DOHH2 (cell line): ENCODE measurements around the gene MSMB.

Source experiments
- CTCF ChIP-seq: fragments of 200-600 bp; sonication (generic); IDR thresholded peaks from one replicate; pipeline ENCODE4 v1.5.1; 2014; ENCODE audit warnings: antibody characterized with exemption, mild to moderate bottlenecking, low read depth, low read length; ENCODE audit not compliant: poor library complexity, severe bottlenecking
- EZH2phosphoT487 ChIP-seq: fragments of 200-600 bp; sonication (generic); IDR thresholded peaks from 2 replicates; pipeline ENCODE4 v1.6.1; 2017; ENCODE audit warnings: borderline replicate concordance, mild to moderate bottlenecking, antibody characterized with exemption, low read length, moderate library complexity, mixed read lengths

DNA sequence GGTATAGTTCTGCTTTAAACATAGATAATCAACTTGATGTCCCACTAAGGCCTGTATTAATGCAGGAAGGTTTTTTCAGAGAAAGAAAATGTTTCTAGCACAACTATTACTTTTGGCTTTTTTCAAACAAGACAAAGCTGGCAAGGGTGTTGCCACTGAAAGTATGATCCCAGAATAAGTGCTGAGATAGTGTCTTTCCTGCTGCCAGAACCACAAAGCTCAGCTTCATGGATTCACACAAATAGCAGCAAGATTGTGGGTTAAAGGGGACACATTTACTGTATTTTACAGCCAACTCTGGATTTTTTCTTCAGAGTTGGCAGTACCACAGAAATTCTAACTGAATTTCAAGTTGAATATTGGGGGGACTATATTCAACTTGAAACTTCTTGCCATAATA lies 20.0 kb downstream of the MSMB start:
- no peak for TF ChIP-seq CTCF
- TF ChIP-seq EZH2phosphoT487: no peak
